Small intestine (tissue), 7 donors: ENCODE data around the gene TJP2. TPM values are rescaled to one million over a fixed set of nuclear protein-coding genes. Genes with fewer than 3 reads are reported as not detected.

Experiments used
- DNase-seq, 2 donors: peaks; one replicate each; pipeline versions ENCODE4 v3.0.0 to v3.0.0-alpha.2; 2013
- FAIRE-seq: peaks from 2 replicates; lab custom pipeline; 2012; peaks lifted over from hg19 to GRCh38; lab: Jason Lieb, UNC
- H3K27ac ChIP-seq, 3 donors: one replicate each; pipeline ENCODE4 v1.5.1; 2013; ENCODE audit warnings: low read length in 2 of 3, mild to moderate bottlenecking in 2 of 3, control low read depth in 1 of 3, inconsistent platforms in 1 of 3, low read depth in 1 of 3, moderate library complexity in 1 of 3
- H3K27me3 ChIP-seq, 3 donors: one replicate each; pipeline ENCODE4 v1.6.1; 2013; ENCODE audit warnings: low read length in 3 of 3, inconsistent platforms in 1 of 3; ENCODE audit not compliant: control insufficient read depth in 3 of 3, insufficient read depth in 3 of 3
- H3K36me3 ChIP-seq, 3 donors: one replicate each; pipeline ENCODE4 v1.6.1; 2013; ENCODE audit warnings: low read length in 3 of 3, inconsistent platforms in 1 of 3, low read depth in 1 of 3, mild to moderate bottlenecking in 1 of 3, moderate library complexity in 1 of 3; ENCODE audit not compliant: control insufficient read depth in 3 of 3, insufficient read depth in 2 of 3
- H3K4me1 ChIP-seq, 3 donors: one replicate each; pipeline ENCODE4 v1.6.1; 2013; ENCODE audit warnings: low read length in 2 of 3, inconsistent platforms in 1 of 3, low read depth in 1 of 3, mild to moderate bottlenecking in 1 of 3, moderate library complexity in 1 of 3; ENCODE audit not compliant: control insufficient read depth in 3 of 3, insufficient read depth in 2 of 3
- H3K4me3 ChIP-seq, 3 donors: one replicate each; pipeline ENCODE4 v1.5.1; 2013; ENCODE audit warnings: low read length in 3 of 3, control low read depth in 1 of 3, inconsistent platforms in 1 of 3, low read depth in 1 of 3, mild to moderate bottlenecking in 1 of 3, moderate library complexity in 1 of 3
- H3K9me3 ChIP-seq, 2 donors: one replicate each; pipeline ENCODE4 v1.6.1; 2013; ENCODE audit warnings: low read depth in 1 of 2, low read length in 1 of 2; ENCODE audit not compliant: control insufficient read depth in 2 of 2, insufficient read depth in 1 of 2
- WGBS, 3 donors: extraction: QIAGEN DNeasy Blood & Tissue Kit; methylation state at CpG; one replicate each; pipeline ENCODE4 v1.1.7; 2013; 5-methylcytosine and 5-hydroxymethylcytosine counted together
- polyA plus RNA-seq, 4 donors: library from polyadenylated mRNA; stranded (reverse) in 3 of 4; unstranded in 1 of 4; fragments of 200-250 nt in 3 of 4; fragments of 120-200 nt in 1 of 4; gene quantifications; one replicate each; pipeline versions ENCODE4 v1.2.1 to v1.2.3, GENCODE V29; 2013
- donor health status: healthy with polysubstance abuse.
- donor health status: control.
- donor health status: control.
- donor health status: Bipolar disorder and iron deficiency.
- donor health status: healthy.

Gene TJP2
- polyA plus RNA-seq, 4 donors: 48.3 to 191 (median 98.7) TPM

GRCh38 chr9:69190086-69190862 lies 16.2 kb downstream of the TJP2 start:
- FAIRE-seq: no peak
- Histone ChIP-seq H3K9me3 (no peaks in the 10 kb centered on the region), H3K27me3 (no peaks in the 10 kb centered on the region), H3K4me1 (peaks cover 0 to 24% (median 4%) of the 10 kb centered on the region in 3 donors), H3K4me3 (no peak overlapping the region), H3K36me3 (peaks cover 0 to 5% (median 3%) of the 10 kb centered on the region in 3 donors), H3K27ac (no peak overlapping the region)
- WGBS, 3 donors: 57 to 59% (median 58%) methylated on average over 5 of the region's 5 CpGs
- DNase-seq: no peak

DNA sequence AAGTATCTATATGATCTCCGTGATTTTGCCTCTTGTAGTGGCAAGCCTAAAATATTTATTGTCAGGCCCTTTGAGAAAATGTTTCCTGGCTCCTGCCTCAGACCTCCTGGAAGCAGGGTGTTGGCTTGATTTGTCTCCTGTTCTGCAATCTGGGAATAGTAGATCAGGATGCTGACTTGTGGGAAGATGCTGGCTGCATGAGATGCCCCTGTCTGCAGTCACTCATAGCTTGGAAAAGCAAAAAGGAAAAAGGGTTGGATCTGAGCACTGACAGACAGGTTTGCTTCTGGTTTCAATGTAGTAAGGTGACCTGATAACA lies 16.7 kb downstream of the TJP2 start:
- FAIRE-seq: no peak
- Histone ChIP-seq H3K4me3 (no peak overlapping the region), H3K27ac (no peak overlapping the region)

DNA sequence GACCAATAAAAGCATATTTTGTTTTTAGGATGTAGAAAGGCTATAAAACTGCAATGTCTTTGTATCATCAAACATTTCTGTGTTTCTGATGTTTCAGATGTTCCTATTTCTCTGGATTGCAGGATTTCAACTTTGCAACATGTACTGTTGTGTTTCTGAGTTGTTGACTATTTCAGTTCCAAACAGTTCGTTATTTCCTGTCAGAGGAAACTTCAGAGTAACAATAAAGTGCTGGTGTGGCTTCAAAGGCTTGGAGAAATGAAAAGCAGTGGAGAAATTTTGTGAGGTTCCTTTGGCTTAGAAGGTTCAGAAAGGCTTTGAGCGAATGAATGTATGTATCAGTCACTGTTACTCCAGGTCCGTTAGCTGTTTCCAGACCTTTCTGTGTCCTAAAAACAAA lies 17.2 kb downstream of the TJP2 start:
- Histone ChIP-seq H3K9me3 (no peaks in the 10 kb centered on the region), H3K36me3 (peaks cover 0 to 5% (median 3%) of the 10 kb centered on the region in 3 donors), H3K4me1 (peaks cover 0 to 23% (median 3%) of the 10 kb centered on the region in 3 donors), H3K27me3 (no peaks in the 10 kb centered on the region), H3K27ac (no peak overlapping the region), H3K4me3 (no peak overlapping the region)
- FAIRE-seq: no peak
- WGBS, 3 donors: 71 to 74% (median 72%) methylated on average over 3 of the region's 3 CpGs
- no peak for DNase-seq

More for the DNA sequence above, 16.7 kb downstream of the TJP2 start:
- WGBS, 3 donors: 58 to 75% (median 67%) methylated on average over 1 of the region's 1 CpG
- Histone ChIP-seq H3K36me3 (peaks cover 0 to 5% (median 3%) of the 10 kb centered on the region in 3 donors), H3K4me1 (peaks cover 0 to 24% (median 4%) of the 10 kb centered on the region in 3 donors), H3K9me3 (no peaks in the 10 kb centered on the region), H3K27me3 (no peaks in the 10 kb centered on the region)
- DNase-seq: no peak

DNA sequence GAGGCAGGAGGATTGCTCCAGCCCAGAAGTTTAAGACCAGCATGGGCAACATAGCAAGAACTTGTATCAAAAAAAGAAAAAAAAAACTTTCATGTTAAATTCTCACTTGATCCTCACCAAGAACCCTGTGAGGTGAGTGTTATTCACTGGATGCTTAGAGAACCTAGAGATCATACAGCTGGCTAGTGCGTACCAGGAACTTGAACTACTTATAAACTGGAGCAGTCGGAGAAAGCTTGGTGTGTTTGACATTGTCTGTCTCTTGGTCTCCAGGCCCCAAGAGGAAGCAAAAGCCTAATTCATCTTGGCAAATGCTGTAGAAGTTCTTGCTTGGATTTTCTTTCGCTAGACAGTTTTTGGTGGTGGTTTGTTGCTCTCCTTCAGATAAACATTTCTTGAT lies 18.1 kb downstream of the TJP2 start:
- H3K27me3 ChIP-seq: no peaks in the 10 kb centered on the region
- no peak for FAIRE-seq
- WGBS, 3 donors: 81 to 89% (median 87%) methylated on average over 3 of the region's 3 CpGs
- no peak for DNase-seq
- H3K4me3 ChIP-seq: no peak overlapping the region
- H3K9me3 ChIP-seq: no peaks in the 10 kb centered on the region
- H3K36me3 ChIP-seq: peaks cover 0 to 5% (median 0%) of the 10 kb centered on the region in 3 donors
- H3K4me1 ChIP-seq: peaks cover 0 to 17% (median 0%) of the 10 kb centered on the region in 3 donors
- H3K27ac ChIP-seq: no peak overlapping the region

- H3K4me1 ChIP-seq: peaks cover 0 to 17% (median 0%) of the 10 kb centered on the region in 3 donors
- H3K9me3 ChIP-seq: no peaks in the 10 kb centered on the region
- 69 to 88% (median 85%) methylated on average over 1 of the region's 1 CpG for WGBS, 3 donors
- DNase-seq (no peak), FAIRE-seq (no peak)
- H3K36me3 ChIP-seq: peaks cover 0 to 5% (median 0%) of the 10 kb centered on the region in 3 donors
- no peak overlapping the region for H3K27ac ChIP-seq
- H3K27me3 ChIP-seq: no peaks in the 10 kb centered on the region
- H3K4me3 ChIP-seq: no peak overlapping the region
Observed at GRCh38 chr9:69193685-69194032, 19.6 kb downstream of the TJP2 start.

- Histone ChIP-seq H3K4me1 (peaks cover 0 to 16% (median 0%) of the 10 kb centered on the region in 3 donors), H3K27me3 (no peaks in the 10 kb centered on the region), H3K4me3 (no peak overlapping the region), H3K9me3 (no peaks in the 10 kb centered on the region), H3K36me3 (peaks cover 0 to 3% (median 0%) of the 10 kb centered on the region in 3 donors), H3K27ac (no peak overlapping the region)
- 39 to 51% (median 46%) methylated on average over 5 of the region's 5 CpGs for WGBS, 3 donors
- no peak for DNase-seq
- FAIRE-seq: no peak
Observed at GRCh38 chr9:69194702-69195418, 20.8 kb downstream of the TJP2 start.

- no peaks in the 10 kb centered on the region for H3K27me3 ChIP-seq
- H3K4me1 ChIP-seq: peaks cover 0 to 12% (median 0%) of the 10 kb centered on the region in 3 donors
- no peak overlapping the region for H3K27ac ChIP-seq
- 48 to 80% (median 63%) methylated on average over 3 of the region's 3 CpGs for WGBS, 3 donors
- no peak for DNase-seq
- no peak for FAIRE-seq
- H3K4me3 ChIP-seq: no peak overlapping the region
- peaks cover 0 to 11% (median 0%) of the 10 kb centered on the region in 3 donors for H3K36me3 ChIP-seq
- H3K9me3 ChIP-seq: no peaks in the 10 kb centered on the region
Observed at GRCh38 chr9:69195668-69196067, 21.6 kb downstream of the TJP2 start.

GRCh38 chr9:69197687-69198086 lies 23.6 kb downstream of the TJP2 start:
- Histone ChIP-seq H3K4me3 (no peak overlapping the region), H3K27ac (no peak overlapping the region), H3K9me3 (no peaks in the 10 kb centered on the region), H3K36me3 (peaks cover 0 to 8% (median 0%) of the 10 kb centered on the region in 3 donors), H3K4me1 (peaks cover 0 to 6% (median 0%) of the 10 kb centered on the region in 3 donors), H3K27me3 (no peaks in the 10 kb centered on the region)
- FAIRE-seq (no peak), DNase-seq (no peak)
- WGBS, 3 donors: 91 to 95% (median 94%) methylated on average over 4 of the region's 4 CpGs
